Stomach smooth muscle (tissue), 2 donors: ENCODE data around the gene RABGAP1L.

Source experiments
- H3K27ac ChIP-seq: one replicate; pipeline ENCODE4 v1.7.0; 2013; ENCODE audit warnings: mild to moderate bottlenecking, low read length, inconsistent platforms
- H3K27me3 ChIP-seq, 2 donors: one replicate each; pipeline ENCODE4 v1.7.0; 2013; ENCODE audit warnings: low read length in 2 of 2; ENCODE audit not compliant: insufficient read depth in 2 of 2, control insufficient read depth in 1 of 2
- H3K36me3 ChIP-seq, 2 donors: one replicate each; pipeline ENCODE4 v1.7.0; 2013; ENCODE audit warnings: low read length in 2 of 2; ENCODE audit not compliant: control insufficient read depth in 2 of 2, insufficient read depth in 2 of 2
- H3K4me1 ChIP-seq: one replicate; pipeline ENCODE4 v1.7.0; 2013; ENCODE audit warnings: low read length; ENCODE audit not compliant: control insufficient read depth, insufficient read depth
- H3K4me3 ChIP-seq, 2 donors: one replicate each; pipeline ENCODE4 v1.7.0; 2013; ENCODE audit warnings: low read length in 2 of 2
- H3K9ac ChIP-seq, 2 donors: one replicate each; pipeline ENCODE4 v1.7.0; 2013; ENCODE audit warnings: low read length in 2 of 2, mild to moderate bottlenecking in 1 of 2
- H3K9me3 ChIP-seq, 2 donors: one replicate each; pipeline ENCODE4 v1.7.0; 2013; ENCODE audit warnings: low read length in 2 of 2; ENCODE audit not compliant: control insufficient read depth in 2 of 2
- donor health status: healthy.
- donor health status: Pancreatic carcinoma.

Gene RABGAP1L

GRCh38 chr1:174968750-174969244 is 809.5 kb downstream of the RABGAP1L start:
- Histone ChIP-seq H3K4me1 (peaks cover 6% of the 10 kb centered on the region), H3K4me3 (no peak overlapping the region), H3K27ac (no peak overlapping the region)

GRCh38 chr1:174969977-174970376 is 810.7 kb downstream of the RABGAP1L start:
- no peak overlapping the region for H3K9ac ChIP-seq
- no peaks in the 10 kb centered on the region for H3K27me3 ChIP-seq
- H3K36me3 ChIP-seq: peaks cover 0 to 3% of the 10 kb centered on the region in 2 donors
- H3K4me3 ChIP-seq: no peak overlapping the region
- peaks cover 6% of the 10 kb centered on the region for H3K4me1 ChIP-seq
- H3K9me3 ChIP-seq: no peaks in the 10 kb centered on the region
- H3K27ac ChIP-seq: no peak overlapping the region

More at GRCh38 chr1:174968750-174969244, 809.5 kb downstream of the RABGAP1L start:
- Histone ChIP-seq H3K9ac (no peak overlapping the region), H3K9me3 (no peaks in the 10 kb centered on the region), H3K27me3 (no peaks in the 10 kb centered on the region), H3K36me3 (no peaks in the 10 kb centered on the region)

DNA sequence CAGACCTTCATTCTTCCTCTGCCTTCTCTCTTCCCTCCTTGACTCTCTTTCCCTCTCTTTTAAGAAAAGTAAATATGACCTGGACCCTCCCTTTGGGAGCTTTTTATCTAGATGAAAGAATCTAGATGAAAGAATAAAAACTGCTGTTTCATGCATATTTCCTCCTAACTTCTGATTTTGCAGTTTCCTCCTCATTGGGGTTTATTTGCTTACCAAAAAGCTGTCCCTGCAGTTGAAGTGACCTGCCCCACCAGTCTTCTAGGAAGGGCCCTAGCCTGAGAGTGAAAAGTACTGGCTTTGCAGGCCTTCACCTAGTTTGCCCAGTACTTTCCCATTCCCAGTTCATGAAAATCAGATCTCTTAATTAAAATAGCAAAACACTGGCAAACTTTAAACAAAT is 812.1 kb downstream of the RABGAP1L start:
- no peak overlapping the region for H3K9ac ChIP-seq
- no peak overlapping the region for H3K4me3 ChIP-seq

DNA sequence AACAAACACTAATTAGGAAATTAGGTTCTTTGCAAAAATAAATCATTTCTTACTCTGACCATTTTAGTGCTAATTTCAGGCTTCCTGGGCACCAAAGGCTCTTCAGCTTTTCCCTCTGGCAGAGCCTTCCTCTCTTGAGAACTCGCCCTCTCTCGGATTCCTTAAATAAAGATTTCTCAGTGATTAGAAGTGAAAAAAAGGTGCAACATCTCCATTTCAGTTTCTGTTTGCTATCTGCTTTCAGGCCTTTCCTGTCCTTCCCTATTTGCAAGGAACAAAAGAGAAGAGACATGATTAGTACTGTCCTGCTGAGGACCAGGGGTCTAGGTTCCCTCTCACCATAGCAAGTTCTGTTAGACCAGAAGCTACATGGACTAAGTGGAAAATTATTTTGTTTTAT is 812.6 kb downstream of the RABGAP1L start:
- Histone ChIP-seq H3K27ac (no peak overlapping the region), H3K9me3 (no peaks in the 10 kb centered on the region), H3K27me3 (no peaks in the 10 kb centered on the region), H3K4me1 (no peaks in the 10 kb centered on the region), H3K9ac (no peak overlapping the region), H3K36me3 (peaks cover 0 to 3% of the 10 kb centered on the region in 2 donors), H3K4me3 (no peak overlapping the region)

More for the DNA sequence above, 812.1 kb downstream of the RABGAP1L start:
- Histone ChIP-seq H3K27me3 (no peaks in the 10 kb centered on the region), H3K36me3 (peaks cover 0 to 3% of the 10 kb centered on the region in 2 donors), H3K27ac (no peak overlapping the region), H3K4me1 (no peaks in the 10 kb centered on the region), H3K9me3 (no peaks in the 10 kb centered on the region)

DNA sequence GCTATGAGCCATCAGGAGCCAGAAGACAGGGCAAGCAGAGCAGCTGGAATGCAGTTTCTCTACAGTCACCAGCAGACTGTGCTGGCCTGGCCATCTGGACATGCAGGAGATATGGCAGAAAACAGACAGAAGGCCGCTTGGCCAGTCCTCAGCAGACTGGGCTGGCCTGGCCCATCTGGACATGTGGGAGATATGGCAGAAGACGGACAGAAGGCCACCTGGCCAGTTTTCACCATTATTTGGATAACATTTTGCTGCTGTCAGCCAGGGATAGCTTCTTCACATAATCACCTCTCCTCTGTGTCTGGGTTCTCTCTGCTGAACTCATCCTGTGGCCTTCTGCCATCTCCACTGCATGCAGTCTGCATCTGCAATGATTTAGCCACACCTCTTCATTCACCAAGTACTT is 815.4 kb downstream of the RABGAP1L start:
- H3K9me3 ChIP-seq: no peaks in the 10 kb centered on the region
- no peaks in the 10 kb centered on the region for H3K4me1 ChIP-seq
- H3K36me3 ChIP-seq: peaks cover 3% of the 10 kb centered on the region in 2 donors
- H3K9ac ChIP-seq: no peak overlapping the region
- H3K27ac ChIP-seq: no peak overlapping the region
- no peaks in the 10 kb centered on the region for H3K27me3 ChIP-seq
- H3K4me3 ChIP-seq: no peak overlapping the region

- H3K27me3 ChIP-seq: no peaks in the 10 kb centered on the region
- H3K4me1 ChIP-seq: no peaks in the 10 kb centered on the region
- no peak overlapping the region for H3K9ac ChIP-seq
- no peak overlapping the region for H3K4me3 ChIP-seq
- H3K9me3 ChIP-seq: no peaks in the 10 kb centered on the region
- no peak overlapping the region for H3K27ac ChIP-seq
- peaks cover 3% of the 10 kb centered on the region in 2 donors for H3K36me3 ChIP-seq
Measured at GRCh38 chr1:174975764-174976163, 816.4 kb downstream of the RABGAP1L start.

GRCh38 chr1:174976436-174977108 is 817.3 kb downstream of the RABGAP1L start:
- no peak overlapping the region for H3K9ac ChIP-seq
- H3K9me3 ChIP-seq: no peaks in the 10 kb centered on the region
- H3K27me3 ChIP-seq: no peaks in the 10 kb centered on the region
- H3K4me1 ChIP-seq: no peaks in the 10 kb centered on the region
- H3K36me3 ChIP-seq: peaks cover 3 to 6% of the 10 kb centered on the region in 2 donors
- H3K4me3 ChIP-seq: no peak overlapping the region
- H3K27ac ChIP-seq: no peak overlapping the region

GRCh38 chr1:174982971-174983689 is 823.8 kb downstream of the RABGAP1L start:
- H3K4me3 ChIP-seq: no peak overlapping the region
- H3K9me3 ChIP-seq: no peaks in the 10 kb centered on the region
- H3K27ac ChIP-seq: no peak overlapping the region

DNA sequence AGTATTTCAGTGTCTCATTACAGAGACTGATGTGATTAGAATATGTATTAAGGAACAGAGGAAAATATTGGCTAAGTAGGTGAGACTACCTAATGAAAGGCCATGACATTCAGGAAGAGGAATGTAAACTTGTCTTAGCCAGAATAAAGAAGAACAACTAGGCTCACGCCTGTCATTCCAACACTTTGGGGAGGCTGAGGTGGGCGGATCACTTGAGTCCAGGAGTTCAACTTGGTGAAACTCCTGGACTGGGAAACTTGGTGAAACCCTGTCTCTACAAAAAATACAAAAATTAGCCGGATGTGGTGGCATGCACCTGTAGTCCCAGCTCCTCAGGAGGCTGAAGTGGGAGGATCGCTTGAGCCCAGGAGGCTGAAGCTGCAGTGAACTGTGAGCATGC is 825.6 kb downstream of the RABGAP1L start:
- Histone ChIP-seq H3K4me1 (no peaks in the 10 kb centered on the region), H3K9me3 (no peaks in the 10 kb centered on the region), H3K27me3 (no peaks in the 10 kb centered on the region), H3K9ac (no peak overlapping the region), H3K36me3 (peaks cover 0 to 3% of the 10 kb centered on the region in 2 donors), H3K27ac (no peak overlapping the region), H3K4me3 (no peak overlapping the region)

More at GRCh38 chr1:174982971-174983689, 823.8 kb downstream of the RABGAP1L start:
- Histone ChIP-seq H3K36me3 (peaks cover 0 to 6% of the 10 kb centered on the region in 2 donors), H3K9ac (no peak overlapping the region), H3K27me3 (no peaks in the 10 kb centered on the region), H3K4me1 (no peaks in the 10 kb centered on the region)

DNA sequence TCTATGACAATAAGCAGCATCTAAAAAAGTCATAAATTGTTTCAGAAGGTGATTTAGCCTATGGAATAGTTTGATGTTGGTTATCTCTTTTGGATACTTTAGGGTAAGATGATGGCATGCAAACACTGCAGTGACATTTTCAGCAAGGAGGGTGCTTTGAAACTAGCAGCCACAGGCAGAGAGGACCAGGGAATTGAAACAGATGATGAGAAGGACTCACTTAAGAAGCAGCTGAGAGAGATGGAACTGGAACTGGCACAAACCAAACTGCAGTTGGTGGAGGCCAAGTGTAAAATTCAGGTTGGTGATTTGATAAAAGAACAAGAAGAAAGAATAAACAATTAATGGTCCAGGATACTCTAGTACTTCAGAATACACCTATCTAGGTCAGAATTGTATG is 829.2 kb downstream of the RABGAP1L start:
- no peak overlapping the region for H3K9ac ChIP-seq
- H3K9me3 ChIP-seq: no peaks in the 10 kb centered on the region
- no peaks in the 10 kb centered on the region for H3K36me3 ChIP-seq
- no peaks in the 10 kb centered on the region for H3K27me3 ChIP-seq
- no peaks in the 10 kb centered on the region for H3K4me1 ChIP-seq
- H3K4me3 ChIP-seq: no peak overlapping the region
- no peak overlapping the region for H3K27ac ChIP-seq

- Histone ChIP-seq H3K36me3 (no peaks in the 10 kb centered on the region), H3K4me1 (no peaks in the 10 kb centered on the region), H3K4me3 (no peak overlapping the region), H3K9me3 (no peaks in the 10 kb centered on the region), H3K27me3 (no peaks in the 10 kb centered on the region), H3K9ac (no peak overlapping the region), H3K27ac (no peak overlapping the region)
Measured at GRCh38 chr1:174988986-174989385, 829.7 kb downstream of the RABGAP1L start.
